Midbrain (tissue), 1 donor: ENCODE results near the gene OR2A42.
"Not testable (repeated sequence)": the region's sequence is repeated elsewhere in the genome, so short reads cannot be mapped to it uniquely, and the experiment has no call there.

Experiments
- DNase-seq: peaks from one replicate; lab custom pipeline; 2025; lab: John Stamatoyannopoulos, UW

The OR2A42 gene

DNA sequence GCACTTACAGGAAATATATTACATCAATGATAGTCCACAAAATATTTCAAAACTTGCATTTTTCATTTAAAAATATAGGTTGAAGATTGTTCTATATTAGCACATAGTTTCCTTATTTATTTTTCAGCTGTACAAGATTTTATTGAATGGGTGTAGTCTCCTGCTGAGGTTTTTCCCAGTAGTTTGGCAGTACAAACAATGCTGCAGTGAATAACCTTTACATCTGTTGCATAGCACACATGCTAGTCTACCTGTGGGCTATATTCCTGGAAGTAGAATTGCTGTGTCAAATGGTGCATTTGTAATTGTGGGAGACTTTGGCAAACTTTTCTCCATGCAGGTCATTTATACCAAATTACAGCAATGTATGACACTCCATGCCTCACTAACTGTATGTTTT is 18.9 kb downstream of the OR2A42 start:
- DNase-seq: not testable (repeated sequence)

- not testable (repeated sequence) for DNase-seq
These were observed 20.3 kb downstream of the OR2A42 start for GRCh38 chr7:144219149-144219548.

- not testable (repeated sequence) for DNase-seq
These were observed 20.8 kb downstream of the OR2A42 start for GRCh38 chr7:144218581-144218980.

GRCh38 chr7:144217200-144217599 is 22.2 kb downstream of the OR2A42 start:
- not testable (repeated sequence) for DNase-seq

DNA sequence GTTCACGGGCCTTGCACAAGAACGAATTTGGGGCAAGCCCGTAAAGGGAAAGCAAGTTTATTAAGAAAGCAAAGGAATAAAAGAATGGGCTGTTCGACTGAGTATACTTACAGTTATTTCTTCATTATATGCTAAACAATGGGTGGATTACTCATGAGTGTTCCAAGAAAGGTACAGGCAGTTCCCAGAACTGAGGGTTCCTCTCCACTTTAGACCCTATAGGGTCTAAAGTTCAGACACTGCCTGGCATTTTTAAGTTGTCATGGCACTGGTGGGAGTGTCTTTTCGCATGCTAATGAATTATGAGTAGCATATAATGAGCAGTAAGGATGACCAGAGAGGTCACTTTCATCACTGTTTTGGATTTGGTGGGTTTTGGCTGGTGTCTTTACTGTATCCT is 34.1 kb downstream of the OR2A42 start:
- DNase-seq: not testable (repeated sequence)

DNA sequence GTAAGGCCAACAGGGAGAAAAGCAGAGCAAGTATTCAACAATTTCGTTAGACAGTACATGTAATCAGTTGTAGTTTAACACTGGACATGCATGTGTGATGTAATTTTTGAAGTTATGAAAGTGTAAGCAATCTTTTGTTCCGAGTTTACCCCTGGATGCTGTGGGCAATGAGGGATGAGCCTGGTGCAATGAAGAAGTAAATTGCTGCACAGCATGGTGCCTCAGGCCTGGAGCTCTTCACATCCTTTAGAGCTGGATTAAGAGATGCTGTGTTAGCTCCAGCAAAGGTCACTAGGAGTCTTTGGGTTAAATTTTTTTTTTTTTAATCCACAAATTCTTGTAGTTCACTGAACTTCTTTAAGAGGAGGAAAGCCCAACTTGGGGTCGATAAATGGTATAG is 36.3 kb downstream of the OR2A42 start:
- DNase-seq: not testable (repeated sequence)

DNA sequence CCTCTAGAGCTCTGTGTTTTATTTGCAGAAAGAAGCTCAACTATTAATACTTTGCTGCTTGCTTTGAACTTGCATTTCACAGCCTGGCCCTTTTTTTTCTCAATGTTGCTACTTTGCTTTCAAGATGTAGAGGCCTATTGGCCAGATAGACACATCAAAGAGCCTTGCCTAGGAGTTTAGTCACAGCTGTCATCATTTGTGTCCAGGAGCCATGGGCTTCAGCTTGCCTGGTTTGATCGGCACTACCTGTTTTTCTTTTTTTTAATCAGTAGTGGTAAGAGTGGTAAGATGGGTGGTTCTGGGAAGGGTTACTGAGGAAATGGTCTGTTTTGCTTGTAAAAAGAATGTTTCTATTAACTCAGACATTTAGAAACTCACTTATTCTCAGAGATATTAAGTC is 37.4 kb downstream of the OR2A42 start:
- not testable (repeated sequence) for DNase-seq

- not testable (repeated sequence) for DNase-seq
These were observed 40.5 kb downstream of the OR2A42 start for GRCh38 chr7:144198934-144199333.

- DNase-seq: not testable (repeated sequence)
These were observed 44.1 kb downstream of the OR2A42 start, which contains the start of gene ARHGEF35 for GRCh38 chr7:144195212-144195872. Gene ARHGEF35 (minus strand): TSS chr7:144195833. CDS start chr7:144188383, 7,450 bp downstream.

- not testable (repeated sequence) for DNase-seq
These were observed 45.0 kb downstream of the OR2A42 start for GRCh38 chr7:144194453-144194852.

DNA sequence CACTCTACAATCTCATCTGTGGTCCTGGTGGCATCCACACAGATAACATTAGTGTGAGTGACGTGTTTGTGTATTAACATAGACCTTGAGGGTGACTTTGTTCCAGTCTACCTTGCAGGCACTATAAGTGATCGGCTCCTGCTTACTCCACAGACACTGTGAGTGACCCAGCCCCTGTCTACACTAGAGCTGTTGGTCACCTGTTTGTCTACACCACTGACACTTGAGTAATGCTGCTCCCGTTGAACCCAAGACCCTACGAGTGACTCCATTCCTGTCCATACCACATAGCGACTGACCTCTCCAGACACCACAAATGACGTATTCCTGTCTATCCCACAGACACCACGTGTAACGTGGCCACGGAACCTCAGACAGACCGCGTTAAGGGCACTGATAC is 45.6 kb downstream of the OR2A42 start:
- not testable (repeated sequence) for DNase-seq

DNA sequence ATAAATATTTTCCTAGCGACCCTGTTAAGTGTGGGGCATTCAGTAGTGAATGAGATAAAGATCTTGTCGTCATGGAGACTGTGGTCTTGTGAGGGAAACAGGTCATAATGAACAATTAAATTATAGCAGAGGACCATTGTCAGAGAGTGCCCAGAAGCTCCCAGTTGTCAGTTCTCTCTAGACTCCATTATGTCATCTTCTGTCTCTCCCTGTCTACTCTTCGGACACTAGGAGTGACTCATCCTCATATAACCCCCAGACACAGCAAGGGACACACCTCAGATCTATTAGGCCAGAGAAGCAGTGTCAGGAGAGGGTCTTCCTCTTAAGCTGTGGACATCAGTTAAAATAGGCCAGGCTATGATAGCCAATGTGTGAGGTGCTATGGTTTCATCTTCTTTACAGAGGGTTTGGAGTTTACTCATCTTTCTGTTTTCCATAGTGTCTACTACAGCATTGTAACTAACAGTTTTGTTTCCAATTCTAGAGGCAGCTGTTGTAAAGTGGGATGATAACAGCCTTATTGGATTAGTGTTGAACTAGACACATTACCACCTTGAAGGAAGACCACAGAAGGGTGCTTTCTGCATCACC is 50.7 kb downstream of the OR2A42 start:
- DNase-seq: not testable (repeated sequence)

GRCh38 chr7:144187848-144188247 is 51.6 kb downstream of the OR2A42 start:
- not testable (repeated sequence) for DNase-seq

- DNase-seq: not testable (repeated sequence)
These were observed 56.2 kb downstream of the OR2A42 start, which contains the start of gene CTAGE4 for GRCh38 chr7:144183166-144183565. Gene CTAGE4 (plus strand): TSS chr7:144183466. CDS start chr7:144183504, 38 bp downstream.

DNA sequence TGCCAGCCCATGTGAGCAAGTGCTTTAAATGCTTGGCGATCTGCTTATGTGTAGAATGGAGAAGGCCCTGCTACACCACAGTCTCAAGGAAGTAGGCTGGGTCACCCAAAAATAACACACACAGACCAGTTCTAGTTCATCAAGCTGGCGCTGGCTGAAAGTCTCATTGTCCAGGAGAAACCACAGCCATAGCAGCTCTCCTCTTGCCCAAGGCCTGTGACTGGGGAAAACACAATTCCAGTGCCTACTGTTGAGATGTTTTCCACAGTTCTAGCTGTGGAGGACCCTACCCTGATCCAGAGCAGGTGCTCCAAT is 60.3 kb downstream of the OR2A42 start:
- not testable (repeated sequence) for DNase-seq

GRCh38 chr7:144178380-144179164 is 60.8 kb downstream of the OR2A42 start:
- peak; percentile 0 for DNase-seq
